Mucosa of stomach (tissue), 1 donor: ENCODE results near the gene RAPGEF1.
"Not testable (repeated sequence)": the region's sequence is repeated elsewhere in the genome, so short reads cannot be mapped to it uniquely, and the experiment has no call there.

Source experiments
- H3K27me3 ChIP-seq: one replicate; pipeline ENCODE4 v1.7.0; 2013; ENCODE audit warnings: mild to moderate bottlenecking, low read length; ENCODE audit not compliant: control insufficient read depth, insufficient read depth
- H3K36me3 ChIP-seq: one replicate; pipeline ENCODE4 v1.7.0; 2013; ENCODE audit warnings: low read length; ENCODE audit not compliant: control insufficient read depth, insufficient read depth
- H3K4me1 ChIP-seq: one replicate; pipeline ENCODE4 v1.7.0; 2013; ENCODE audit warnings: mild to moderate bottlenecking, low read length; ENCODE audit not compliant: control insufficient read depth, insufficient read depth
- H3K4me3 ChIP-seq: one replicate; pipeline ENCODE4 v1.7.0; 2013; ENCODE audit warnings: low read length
- H3K9ac ChIP-seq: one replicate; pipeline ENCODE4 v1.7.0; 2013; ENCODE audit warnings: mild to moderate bottlenecking, low read length, moderate library complexity
- H3K9me3 ChIP-seq: one replicate; pipeline ENCODE4 v1.7.0; 2013; ENCODE audit warnings: mild to moderate bottlenecking, low read length, moderate library complexity; ENCODE audit not compliant: control insufficient read depth
- donor health status: Pancreatic carcinoma.

Gene RAPGEF1

GRCh38 chr9:131656356-131657036 is 83.4 kb downstream of the RAPGEF1 start:
- Histone ChIP-seq H3K36me3 (no peaks in the 10 kb centered on the region), H3K9ac (no peak overlapping the region)

GRCh38 chr9:131654369-131654768 is 85.5 kb downstream of the RAPGEF1 start:
- peaks cover 31% of the 10 kb centered on the region for H3K4me1 ChIP-seq
- not testable (repeated sequence) for H3K27me3 ChIP-seq

More at GRCh38 chr9:131656356-131657036, 83.4 kb downstream of the RAPGEF1 start:
- Histone ChIP-seq H3K9me3 (no peaks in the 10 kb centered on the region), H3K27me3 (no peaks in the 10 kb centered on the region), H3K4me1 (peaks cover 31% of the 10 kb centered on the region), H3K4me3 (no peak overlapping the region)

GRCh38 chr9:131651599-131651998 is 88.3 kb downstream of the RAPGEF1 start:
- peaks cover 13% of the 10 kb centered on the region for H3K4me1 ChIP-seq
- H3K9me3 ChIP-seq: no peaks in the 10 kb centered on the region
- peaks cover 7% of the 10 kb centered on the region for H3K36me3 ChIP-seq
- H3K4me3 ChIP-seq: no peak overlapping the region
- H3K9ac ChIP-seq: no peak overlapping the region
- no peaks in the 10 kb centered on the region for H3K27me3 ChIP-seq

More at GRCh38 chr9:131654369-131654768, 85.5 kb downstream of the RAPGEF1 start:
- not testable (repeated sequence) for H3K4me3 ChIP-seq, H3K9ac ChIP-seq, H3K36me3 ChIP-seq, H3K9me3 ChIP-seq

GRCh38 chr9:131651160-131651559 is 88.7 kb downstream of the RAPGEF1 start:
- Histone ChIP-seq H3K9ac (no peak overlapping the region), H3K4me3 (no peak overlapping the region), H3K4me1 (peaks cover 13% of the 10 kb centered on the region), H3K9me3 (no peaks in the 10 kb centered on the region), H3K27me3 (no peaks in the 10 kb centered on the region), H3K36me3 (peaks cover 7% of the 10 kb centered on the region)

GRCh38 chr9:131650254-131650653 is 89.6 kb downstream of the RAPGEF1 start:
- Histone ChIP-seq H3K9ac (no peak overlapping the region), H3K27me3 (no peaks in the 10 kb centered on the region), H3K36me3 (peaks cover 7% of the 10 kb centered on the region), H3K9me3 (no peaks in the 10 kb centered on the region), H3K4me1 (peaks cover 10% of the 10 kb centered on the region), H3K4me3 (no peak overlapping the region)

- no peaks in the 10 kb centered on the region for H3K27me3 ChIP-seq
- H3K4me1 ChIP-seq: peaks cover 4% of the 10 kb centered on the region
- no peak overlapping the region for H3K9ac ChIP-seq
- H3K4me3 ChIP-seq: no peak overlapping the region
- no peaks in the 10 kb centered on the region for H3K9me3 ChIP-seq
- H3K36me3 ChIP-seq: peaks cover 7% of the 10 kb centered on the region
These were observed 90.2 kb downstream of the RAPGEF1 start for GRCh38 chr9:131649646-131650045.

- H3K9me3 ChIP-seq: no peaks in the 10 kb centered on the region
- no peaks in the 10 kb centered on the region for H3K4me1 ChIP-seq
- H3K4me3 ChIP-seq: no peak overlapping the region
- H3K9ac ChIP-seq: no peak overlapping the region
- peaks cover 7% of the 10 kb centered on the region for H3K36me3 ChIP-seq
- H3K27me3 ChIP-seq: no peaks in the 10 kb centered on the region
These were observed 94.6 kb downstream of the RAPGEF1 start for GRCh38 chr9:131645078-131645776.

- no peaks in the 10 kb centered on the region for H3K27me3 ChIP-seq
- no peaks in the 10 kb centered on the region for H3K9me3 ChIP-seq
- no peaks in the 10 kb centered on the region for H3K4me1 ChIP-seq
- no peak overlapping the region for H3K9ac ChIP-seq
- peaks cover 14% of the 10 kb centered on the region for H3K36me3 ChIP-seq
- no peak overlapping the region for H3K4me3 ChIP-seq
These were observed 97.3 kb downstream of the RAPGEF1 start for GRCh38 chr9:131642496-131643083.

GRCh38 chr9:131641618-131642495 is 98.0 kb downstream of the RAPGEF1 start:
- no peak overlapping the region for H3K4me3 ChIP-seq
- H3K36me3 ChIP-seq: peaks cover 9% of the 10 kb centered on the region
- H3K27me3 ChIP-seq: no peaks in the 10 kb centered on the region
- no peaks in the 10 kb centered on the region for H3K4me1 ChIP-seq
- H3K9ac ChIP-seq: no peak overlapping the region
- no peaks in the 10 kb centered on the region for H3K9me3 ChIP-seq

GRCh38 chr9:131640438-131641137 is 99.3 kb downstream of the RAPGEF1 start:
- no peaks in the 10 kb centered on the region for H3K9me3 ChIP-seq
- peaks cover 9% of the 10 kb centered on the region for H3K36me3 ChIP-seq
- H3K9ac ChIP-seq: no peak overlapping the region
- peaks cover 3% of the 10 kb centered on the region for H3K4me1 ChIP-seq
- no peak overlapping the region for H3K4me3 ChIP-seq
- H3K27me3 ChIP-seq: no peaks in the 10 kb centered on the region

GRCh38 chr9:131639769-131640437 is 100.0 kb downstream of the RAPGEF1 start:
- peaks cover 10% of the 10 kb centered on the region for H3K4me1 ChIP-seq
- H3K4me3 ChIP-seq: no peak overlapping the region
- peaks cover 9% of the 10 kb centered on the region for H3K36me3 ChIP-seq
- no peaks in the 10 kb centered on the region for H3K27me3 ChIP-seq
- no peaks in the 10 kb centered on the region for H3K9me3 ChIP-seq
- no peak overlapping the region for H3K9ac ChIP-seq
